Activated naive CD4-positive, alpha-beta T cell treated with anti-CD3 and anti-CD28 coated beads for 36 hours (primary cell): ENCODE data around the gene LINS1. TPM values are rescaled to one million over a fixed set of nuclear protein-coding genes. Genes with fewer than 3 reads are reported as not detected.

Source experiments
- CTCF ChIA-PET: fragments of 350-600 bp; sonication (Branson Sonifier 250); formaldehyde crosslinking; loops from one replicate; lab custom pipeline; 2021; ENCODE audit warnings: antibody characterized with exemption; lab: Charles Lee
- DNase-seq: peaks from one replicate; pipeline ENCODE4 v3.0.0-alpha.2; 2020
- H3K27ac Mint-ChIP-seq: one replicate; pipeline ENCODE4 v1.8.0; 2021; ENCODE audit warnings: mild to moderate bottlenecking, mixed read lengths
- H3K27me3 Mint-ChIP-seq: one replicate; pipeline ENCODE4 v1.8.0; 2021; ENCODE audit warnings: low read depth, mixed read lengths
- H3K36me3 Mint-ChIP-seq: one replicate; pipeline ENCODE4 v1.8.0; 2021; ENCODE audit warnings: low read depth, mixed read lengths
- H3K4me1 Mint-ChIP-seq: one replicate; pipeline ENCODE4 v1.8.0; 2021; ENCODE audit warnings: low read depth, mixed read lengths
- H3K4me3 Mint-ChIP-seq: one replicate; pipeline ENCODE4 v1.8.0; 2021; ENCODE audit warnings: mild to moderate bottlenecking, moderate library complexity, mixed read lengths
- H3K9me3 Mint-ChIP-seq: one replicate; pipeline ENCODE4 v1.8.0; 2021; ENCODE audit warnings: mixed read lengths
- intact Hi-C: fragments of 100-400 bp; cut with micrococcal nuclease; formaldehyde crosslinking; loops from one replicate; pipeline ENCODE4 v1.15.1; 2023
- total RNA-seq, 2 experiments: library from RNA; stranded (reverse); gene quantifications; one replicate each; pipeline ENCODE4 v1.2.3, GENCODE V29; 2021

The LINS1 gene
- total RNA-seq, 2 experiments from 2014 or later, result 36.8 to 37.1 TPM

GRCh38 chr15:100628746-100629145, 26.8 kb upstream of the LINS1 start:
- no peaks in the 10 kb centered on the region for H3K27me3 Mint-ChIP-seq
- H3K4me3 Mint-ChIP-seq, result no peak overlapping the region
- peaks cover 16% of the 10 kb centered on the region for H3K36me3 Mint-ChIP-seq
- H3K9me3 Mint-ChIP-seq, result no peaks in the 10 kb centered on the region
- DNase-seq, result no peak
- intact Hi-C loops, result loop anchor here (1.0 to 5.0 kb wide), 3 partner anchors 245 to 379 kb away; partner anchors contain the start of gene LRRK1
- peaks cover 23% of the 10 kb centered on the region for H3K4me1 Mint-ChIP-seq
- no peak overlapping the region for H3K27ac Mint-ChIP-seq
- CTCF ChIA-PET, result interaction anchor here (1.3 kb wide), 1 partner anchor 278 kb away, joined by 4 read pairs; no protein-coding TSS in a partner anchor

GRCh38 chr15:100627789-100628395, 25.9 kb upstream of the LINS1 start:
- intact Hi-C loops, result loop anchor here (1.0 to 5.0 kb wide), 3 partner anchors 245 to 379 kb away; partner anchors contain the start of gene LRRK1
- peaks cover 16% of the 10 kb centered on the region for H3K36me3 Mint-ChIP-seq
- no peak overlapping the region for H3K4me3 Mint-ChIP-seq
- peak; percentile 79 for DNase-seq
- CTCF ChIA-PET, result interaction anchor here (0.8 to 1.7 kb wide), 7 partner anchors 9 to 380 kb away, joined by 3 to 9 read pairs (median 4); no protein-coding TSS in a partner anchor
- no peak overlapping the region for H3K27ac Mint-ChIP-seq
- H3K9me3 Mint-ChIP-seq, result no peaks in the 10 kb centered on the region
- H3K4me1 Mint-ChIP-seq, result peaks cover 15% of the 10 kb centered on the region
- no peaks in the 10 kb centered on the region for H3K27me3 Mint-ChIP-seq

- intact Hi-C loops, result no loop called here
- Mint-ChIP-seq H3K4me1 (peaks cover 5% of the 10 kb centered on the region), H3K4me3 (no peak overlapping the region), H3K36me3 (peaks cover 4% of the 10 kb centered on the region), H3K9me3 (no peaks in the 10 kb centered on the region), H3K27me3 (no peaks in the 10 kb centered on the region), H3K27ac (no peak overlapping the region)
- CTCF ChIA-PET, result no interaction called here
- DNase-seq, result no peak
Measured at GRCh38 chr15:100623301-100623700, 21.3 kb upstream of the LINS1 start.

- peaks cover 4% of the 10 kb centered on the region for H3K4me1 Mint-ChIP-seq
- no peaks in the 10 kb centered on the region for H3K9me3 Mint-ChIP-seq
- peaks cover 18% of the 10 kb centered on the region for H3K36me3 Mint-ChIP-seq
- H3K4me3 Mint-ChIP-seq, result no peak overlapping the region
- DNase-seq, result no peak
- no peak overlapping the region for H3K27ac Mint-ChIP-seq
- intact Hi-C loops, result no loop called here
- CTCF ChIA-PET, result interaction anchor here (1.8 kb wide), 1 partner anchor 390 kb away, joined by 5 read pairs; no protein-coding TSS in a partner anchor
- no peaks in the 10 kb centered on the region for H3K27me3 Mint-ChIP-seq
Measured at GRCh38 chr15:100616700-100617099, 14.7 kb upstream of the LINS1 start.

GRCh38 chr15:100615801-100616200, 13.8 kb upstream of the LINS1 start:
- no peak overlapping the region for H3K27ac Mint-ChIP-seq
- intact Hi-C loops, result no loop called here
- peaks cover 4% of the 10 kb centered on the region for H3K4me1 Mint-ChIP-seq
- H3K9me3 Mint-ChIP-seq, result no peaks in the 10 kb centered on the region
- peaks cover 18% of the 10 kb centered on the region for H3K36me3 Mint-ChIP-seq
- DNase-seq, result no peak
- H3K4me3 Mint-ChIP-seq, result no peak overlapping the region
- H3K27me3 Mint-ChIP-seq, result no peaks in the 10 kb centered on the region
- CTCF ChIA-PET, result no interaction called here

- CTCF ChIA-PET, result interaction anchor here (1.3 kb wide), 1 partner anchor 12 kb away, joined by 3 read pairs; no protein-coding TSS in a partner anchor
- intact Hi-C loops, result no loop called here
Measured at GRCh38 chr15:100614918-100615317, 12.9 kb upstream of the LINS1 start.

GRCh38 chr15:100614336-100614735, 12.4 kb upstream of the LINS1 start:
- no peak for DNase-seq
- Mint-ChIP-seq H3K4me3 (no peak overlapping the region), H3K27me3 (no peaks in the 10 kb centered on the region), H3K36me3 (peaks cover 21% of the 10 kb centered on the region), H3K4me1 (peaks cover 4% of the 10 kb centered on the region), H3K9me3 (no peaks in the 10 kb centered on the region), H3K27ac (no peak overlapping the region)
- CTCF ChIA-PET, result interaction anchor here (0.7 to 1.3 kb wide), 2 partner anchors 13 to 33 kb away, joined by 3 read pairs; no protein-coding TSS in a partner anchor
- intact Hi-C loops, result no loop called here

More at GRCh38 chr15:100614918-100615317, 12.9 kb upstream of the LINS1 start:
- Mint-ChIP-seq H3K27ac (no peak overlapping the region), H3K4me3 (no peak overlapping the region), H3K4me1 (peaks cover 4% of the 10 kb centered on the region), H3K27me3 (no peaks in the 10 kb centered on the region), H3K36me3 (peaks cover 21% of the 10 kb centered on the region), H3K9me3 (no peaks in the 10 kb centered on the region)
- no peak for DNase-seq

GRCh38 chr15:100613208-100613607, 11.2 kb upstream of the LINS1 start:
- CTCF ChIA-PET, result interaction anchor here (1.0 kb wide), 1 partner anchor 263 kb away, joined by 3 read pairs; no protein-coding TSS in a partner anchor
- Mint-ChIP-seq H3K27me3 (no peaks in the 10 kb centered on the region), H3K36me3 (peaks cover 19% of the 10 kb centered on the region), H3K4me1 (peaks cover 7% of the 10 kb centered on the region), H3K4me3 (no peak overlapping the region), H3K9me3 (no peaks in the 10 kb centered on the region), H3K27ac (no peak overlapping the region)
- intact Hi-C loops, result no loop called here
- no peak for DNase-seq

- CTCF ChIA-PET, result interaction anchor here (1.0 kb wide), 1 partner anchor 15 kb away, joined by 3 read pairs; no protein-coding TSS in a partner anchor
- no peak overlapping the region for H3K27ac Mint-ChIP-seq
- H3K4me1 Mint-ChIP-seq, result peaks cover 14% of the 10 kb centered on the region
- intact Hi-C loops, result no loop called here
- H3K9me3 Mint-ChIP-seq, result no peaks in the 10 kb centered on the region
- H3K27me3 Mint-ChIP-seq, result no peaks in the 10 kb centered on the region
- peaks cover 21% of the 10 kb centered on the region for H3K36me3 Mint-ChIP-seq
- H3K4me3 Mint-ChIP-seq, result no peak overlapping the region
- no peak for DNase-seq
Measured at GRCh38 chr15:100612539-100612938, 10.6 kb upstream of the LINS1 start.

GRCh38 chr15:100602823-100603393, 924 bp upstream of the LINS1 start:
- H3K9me3 Mint-ChIP-seq, result no peaks in the 10 kb centered on the region
- peak; percentile 76 for DNase-seq
- H3K27ac Mint-ChIP-seq, result no peak overlapping the region
- no peak overlapping the region for H3K4me3 Mint-ChIP-seq
- CTCF ChIA-PET, result interaction anchor here (0.5 to 1.9 kb wide), 4 partner anchors 30 to 264 kb away, joined by 3 to 8 read pairs (median 4); no protein-coding TSS in a partner anchor
- peaks cover 23% of the 10 kb centered on the region for H3K36me3 Mint-ChIP-seq
- peaks cover 55% of the 10 kb centered on the region for H3K4me1 Mint-ChIP-seq
- H3K27me3 Mint-ChIP-seq, result no peaks in the 10 kb centered on the region
- intact Hi-C loops, result loop anchor here (1.0 to 5.0 kb wide), 7 partner anchors 12 to 689 kb away; partner anchors contain the start of gene CHSY1

GRCh38 chr15:100601617-100602063, 344 bp downstream of the LINS1 start:
- H3K27ac Mint-ChIP-seq, result no peak overlapping the region
- CTCF ChIA-PET, result interaction anchor here (1.9 kb wide), 1 partner anchor 29 kb away, joined by 6 read pairs; no protein-coding TSS in a partner anchor
- peaks cover 21% of the 10 kb centered on the region for H3K36me3 Mint-ChIP-seq
- no peaks in the 10 kb centered on the region for H3K27me3 Mint-ChIP-seq
- no peak for DNase-seq
- no peak overlapping the region for H3K4me3 Mint-ChIP-seq
- peaks cover 57% of the 10 kb centered on the region for H3K4me1 Mint-ChIP-seq
- H3K9me3 Mint-ChIP-seq, result no peaks in the 10 kb centered on the region
- intact Hi-C loops, result loop anchor here (1.0 to 5.0 kb wide), 6 partner anchors 10 to 691 kb away; partner anchors contain the start of gene CHSY1

GRCh38 chr15:100601163-100601562, 821 bp downstream of the LINS1 start:
- H3K4me3 Mint-ChIP-seq, result no peak overlapping the region
- intact Hi-C loops, result loop anchor here (5.0 kb wide), 1 partner anchor 691 kb away; no protein-coding TSS in a partner anchor
- DNase-seq, result peak; percentile 62
- H3K9me3 Mint-ChIP-seq, result no peaks in the 10 kb centered on the region
- H3K36me3 Mint-ChIP-seq, result peaks cover 20% of the 10 kb centered on the region
- H3K27me3 Mint-ChIP-seq, result no peaks in the 10 kb centered on the region
- H3K27ac Mint-ChIP-seq, result no peak overlapping the region
- CTCF ChIA-PET, result no interaction called here
- peaks cover 55% of the 10 kb centered on the region for H3K4me1 Mint-ChIP-seq
